Raji (cell line): ENCODE results near the gene STX2.

Experiments
- POLR2A ChIP-seq: IDR thresholded peaks from 2 replicates; pipeline ENCODE4 v1.6.1; 2011; ENCODE audit warnings: low read depth, low read length, control low read depth; ENCODE audit not compliant: insufficient read depth

Gene STX2

GRCh38 chr12:130764475-130765185, 74.4 kb downstream of the STX2 start:
- TF ChIP-seq POLR2A, result no peak

GRCh38 chr12:130764073-130764472, 75.0 kb downstream of the STX2 start:
- no peak for TF ChIP-seq POLR2A

DNA sequence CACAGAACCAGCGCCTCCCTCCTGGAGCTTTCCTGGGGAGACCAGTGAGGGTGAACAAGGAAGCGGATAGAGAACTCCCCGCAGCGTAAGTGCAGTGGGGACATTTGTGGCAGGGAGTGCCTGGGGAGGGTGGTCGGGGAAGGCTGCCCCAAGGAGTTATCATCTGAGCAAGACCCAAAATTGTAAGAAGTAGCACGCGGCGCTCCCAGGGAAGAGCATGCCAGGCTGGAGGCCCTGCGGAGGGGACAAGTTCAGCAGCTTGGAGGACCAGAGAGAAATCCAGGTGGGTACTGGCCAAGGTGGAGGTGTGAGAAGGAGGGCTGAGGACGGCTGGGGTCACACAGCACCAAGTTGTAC, 76.8 kb downstream of the STX2 start:
- TF ChIP-seq POLR2A, result no peak

DNA sequence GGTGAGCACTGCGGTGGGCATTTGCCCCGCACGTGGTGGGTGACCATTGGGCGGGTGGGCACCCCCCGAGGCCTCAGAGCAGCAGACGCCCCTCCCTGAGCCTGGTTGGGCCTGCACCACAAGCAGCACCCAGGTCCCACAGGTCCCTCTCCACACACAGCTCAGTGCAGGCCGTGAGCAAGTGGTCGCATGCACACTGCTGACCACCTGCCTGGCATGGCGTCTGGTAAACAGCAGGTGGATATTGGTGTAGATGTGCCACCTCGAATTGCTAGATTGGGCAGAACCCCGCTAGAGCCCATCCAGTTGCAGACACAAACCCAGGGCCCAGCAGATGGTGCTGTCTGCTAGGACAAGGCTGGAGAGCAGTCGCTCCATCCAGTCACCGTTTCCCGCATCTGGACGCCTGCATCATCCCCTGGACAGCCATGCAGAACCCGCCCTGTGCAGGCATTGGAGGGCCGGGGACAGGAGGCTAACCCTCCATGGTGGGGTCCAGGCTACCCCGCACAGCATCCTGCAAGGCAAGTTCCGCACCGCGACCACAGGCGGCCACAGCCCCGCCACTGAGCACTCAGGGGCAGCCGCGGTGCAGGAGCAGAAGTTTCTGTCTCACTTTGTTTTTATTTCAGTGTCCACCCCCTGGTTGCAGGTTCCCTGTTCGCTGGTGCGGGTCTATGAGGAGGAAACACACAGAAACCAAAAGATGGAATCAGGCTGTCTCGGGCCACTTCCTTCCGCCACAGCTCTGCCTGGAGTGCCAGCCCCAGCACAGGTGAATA, 77.3 kb downstream of the STX2 start:
- no peak for TF ChIP-seq POLR2A

- no peak for TF ChIP-seq POLR2A
Measured at GRCh38 chr12:130754234-130754901, 84.7 kb downstream of the STX2 start.

DNA sequence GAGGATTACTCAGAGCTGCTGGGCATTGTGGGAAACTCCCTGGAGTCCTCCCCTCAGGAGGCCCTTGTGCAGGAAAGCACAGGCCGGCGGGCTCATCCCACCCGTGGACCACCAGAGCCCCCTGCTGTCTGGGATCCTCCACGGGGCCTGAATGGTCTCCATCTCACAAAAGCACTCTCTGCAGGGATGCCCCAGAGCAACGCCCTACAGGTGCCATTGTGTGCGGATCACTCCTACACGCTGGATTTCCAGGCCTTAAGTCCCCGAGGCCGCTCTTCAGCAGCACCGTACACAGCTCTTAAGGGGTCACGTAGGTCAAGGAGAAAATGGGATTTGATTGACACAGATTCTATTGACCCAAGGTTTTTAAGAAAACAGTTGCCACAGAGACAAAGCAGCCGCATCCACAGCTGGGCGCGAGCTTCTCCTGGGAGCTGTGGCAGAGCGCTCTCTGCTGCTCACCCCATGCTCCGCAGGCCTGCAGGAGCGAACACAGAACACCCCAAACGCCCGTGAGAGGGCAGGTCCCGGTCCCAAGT, 86.3 kb downstream of the STX2 start:
- TF ChIP-seq POLR2A, result no peak

DNA sequence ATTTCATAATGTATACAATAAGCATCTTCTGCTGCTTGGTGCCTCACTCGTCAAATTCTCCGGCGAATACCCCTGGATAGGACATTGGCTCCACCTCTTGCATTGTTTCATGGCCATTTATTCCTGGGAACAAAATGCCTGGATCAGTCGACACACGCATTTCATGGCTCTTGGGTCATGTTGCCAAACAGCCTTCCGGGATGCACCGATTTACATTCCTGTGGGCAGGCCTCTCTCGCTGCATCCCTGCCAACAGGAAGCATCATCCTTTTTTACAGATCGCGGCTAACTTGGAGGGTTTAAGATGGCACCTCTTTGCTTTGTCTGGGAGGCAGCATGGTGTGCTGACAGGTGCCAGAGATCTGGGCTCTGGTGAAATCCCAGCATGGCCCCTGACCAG, 90.3 kb downstream of the STX2 start:
- no peak for TF ChIP-seq POLR2A

DNA sequence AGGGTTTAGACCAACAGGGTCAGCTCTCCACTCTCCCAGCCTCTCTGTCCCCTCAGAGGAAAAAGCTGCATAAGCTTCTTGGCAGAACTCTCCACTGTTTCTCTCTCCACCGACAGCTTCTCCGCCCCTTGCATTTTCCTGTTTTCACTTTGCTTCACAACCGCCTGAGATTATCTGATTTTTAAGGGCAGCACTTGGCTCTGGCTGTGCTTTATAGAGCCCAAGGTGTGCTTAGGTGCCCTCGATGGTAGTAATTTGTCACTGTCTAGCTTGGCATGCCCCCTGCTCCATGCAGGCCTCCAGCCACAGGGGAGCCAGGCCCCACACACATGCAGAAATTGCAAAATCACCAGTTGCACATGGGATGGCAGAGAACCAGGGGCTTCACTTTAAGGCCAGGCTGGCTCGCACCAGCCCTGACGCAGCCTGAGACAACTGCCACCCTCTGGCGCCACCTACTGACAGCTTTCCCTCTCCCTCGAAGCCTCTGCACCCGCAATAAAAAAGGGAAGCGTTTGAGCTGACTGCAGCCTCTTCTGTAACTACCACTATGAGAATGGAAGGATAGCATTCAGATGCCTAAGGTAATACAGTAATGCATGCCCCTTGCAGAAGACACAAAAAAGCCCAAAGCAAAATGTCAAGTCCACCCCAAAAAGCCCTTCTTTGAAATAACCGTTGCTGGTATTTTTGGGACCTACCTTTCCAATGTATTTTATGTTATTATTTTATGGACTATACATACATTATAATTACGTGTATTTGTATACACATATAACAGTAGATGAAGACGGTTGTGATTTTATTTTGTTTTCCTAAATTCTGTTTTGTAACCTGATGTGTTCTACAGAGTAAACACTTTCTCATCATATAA, 90.9 kb downstream of the STX2 start:
- no peak for TF ChIP-seq POLR2A

- TF ChIP-seq POLR2A, result no peak
Measured at GRCh38 chr12:130746546-130746945, 92.5 kb downstream of the STX2 start.

DNA sequence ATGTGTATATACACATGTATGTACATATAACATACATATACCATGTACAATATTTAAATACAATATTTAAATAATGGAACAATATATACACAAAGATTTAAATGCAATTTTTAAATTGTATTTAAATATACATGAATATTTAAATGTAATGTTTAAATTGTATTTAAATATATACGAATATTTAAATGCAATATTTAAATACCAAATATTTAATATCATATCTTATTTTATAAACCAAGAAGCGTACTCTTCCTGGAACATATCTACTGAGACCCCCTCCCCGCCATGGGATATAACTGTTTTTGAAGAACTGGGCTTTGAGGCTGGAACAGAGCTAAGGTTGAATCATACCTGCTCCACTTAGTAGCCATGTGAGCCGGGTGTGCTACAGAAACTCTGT, 93.1 kb downstream of the STX2 start:
- no peak for TF ChIP-seq POLR2A

GRCh38 chr12:130744274-130744673, 94.8 kb downstream of the STX2 start:
- TF ChIP-seq POLR2A, result no peak

- no peak for TF ChIP-seq POLR2A
Measured at GRCh38 chr12:130743606-130744005, 95.4 kb downstream of the STX2 start.

DNA sequence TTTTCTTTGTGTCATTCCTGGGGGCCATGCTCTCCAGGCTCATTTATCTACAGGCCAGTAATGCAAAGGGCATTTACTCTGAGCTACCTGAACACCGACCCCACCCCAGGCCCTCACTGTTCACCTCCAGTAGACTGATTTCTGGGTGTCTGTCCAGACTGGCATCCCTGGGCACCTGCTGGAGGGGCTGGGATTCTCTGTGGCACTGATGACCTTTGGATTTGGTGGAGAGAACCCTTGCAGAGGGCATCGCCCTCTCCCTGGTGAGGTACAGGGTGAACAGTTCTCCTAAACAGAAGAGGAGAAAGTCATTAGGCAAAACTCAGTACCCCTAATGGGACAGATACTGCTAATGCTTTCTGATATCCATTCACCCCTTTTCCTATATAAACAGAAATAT, 95.9 kb downstream of the STX2 start:
- no peak for TF ChIP-seq POLR2A

GRCh38 chr12:130742716-130743115, 96.3 kb downstream of the STX2 start:
- no peak for TF ChIP-seq POLR2A

- TF ChIP-seq POLR2A, result no peak
Measured at GRCh38 chr12:130742112-130742511, 96.9 kb downstream of the STX2 start.
